Mesendoderm (in vitro differentiated cells): ENCODE data around the gene CPED1.

Source experiments
- DNase-seq: peaks from one replicate; pipeline ENCODE4 v3.0.0; 2013
- H2AK5ac ChIP-seq: 2 replicates; pipeline ENCODE4 v1.6.1; 2013; ENCODE audit warnings: low read length, inconsistent platforms
- H2BK120ac ChIP-seq: 2 replicates; pipeline ENCODE4 v1.6.1; 2013; ENCODE audit warnings: low read depth, mild to moderate bottlenecking, low read length, moderate library complexity, mixed read lengths
- H2BK15ac ChIP-seq: replicated peaks from 2 replicates; pipeline ENCODE4 v1.6.1; 2013; ENCODE audit warnings: low read depth, mild to moderate bottlenecking, moderate library complexity
- H2BK5ac ChIP-seq: 2 replicates; pipeline ENCODE4 v1.6.1; 2013; ENCODE audit warnings: low read length, inconsistent platforms
- H3K18ac ChIP-seq: 2 replicates; pipeline ENCODE4 v1.6.1; 2013; ENCODE audit warnings: mild to moderate bottlenecking, low read length, mixed read lengths
- H3K23ac ChIP-seq: one replicate; pipeline ENCODE4 v1.6.1; 2013; ENCODE audit warnings: low read length
- H3K27ac ChIP-seq: 2 replicates; pipeline ENCODE4 v1.5.1; 2013; ENCODE audit warnings: low read depth, mild to moderate bottlenecking, inconsistent platforms, low read length, moderate library complexity
- H3K27me3 ChIP-seq: 2 replicates; pipeline ENCODE4 v1.6.1; 2013; ENCODE audit warnings: low read length, control low read depth, mild to moderate bottlenecking, inconsistent platforms; ENCODE audit not compliant: insufficient read depth, poor library complexity
- H3K36me3 ChIP-seq: 2 replicates; pipeline ENCODE4 v1.6.1; 2013; ENCODE audit warnings: low read length, inconsistent platforms; ENCODE audit not compliant: control insufficient read depth, insufficient read depth
- H3K4ac ChIP-seq: one replicate; pipeline ENCODE4 v1.6.1; 2013; ENCODE audit warnings: low read depth, mild to moderate bottlenecking, low read length, moderate library complexity
- H3K4me1 ChIP-seq: 2 replicates; pipeline ENCODE4 v1.6.1; 2013; ENCODE audit warnings: low read depth, low read length, inconsistent platforms; ENCODE audit not compliant: control insufficient read depth
- H3K4me2 ChIP-seq: 2 replicates; pipeline ENCODE4 v1.6.1; 2013; ENCODE audit warnings: low read length
- H3K4me3 ChIP-seq: 2 replicates; pipeline ENCODE4 v1.5.1; 2013; ENCODE audit warnings: mild to moderate bottlenecking, low read length
- H3K56ac ChIP-seq: one replicate; pipeline ENCODE4 v1.6.1; 2013; ENCODE audit warnings: low read length
- H3K79me1 ChIP-seq: 2 replicates; pipeline ENCODE4 v1.6.1; 2013; ENCODE audit warnings: low read length, inconsistent platforms
- H3K79me2 ChIP-seq: 2 replicates; pipeline ENCODE4 v1.6.1; 2013; ENCODE audit warnings: mild to moderate bottlenecking, low read length; ENCODE audit not compliant: control insufficient read depth, insufficient read depth
- H3K9ac ChIP-seq: 2 replicates; pipeline ENCODE4 v1.6.1; 2013; ENCODE audit warnings: low read length, inconsistent platforms
- H4K5ac ChIP-seq: one replicate; pipeline ENCODE4 v1.6.1; 2013; ENCODE audit warnings: low read length
- H4K8ac ChIP-seq: one replicate; pipeline ENCODE4 v1.6.1; 2013; ENCODE audit warnings: low read depth, mild to moderate bottlenecking, control low read depth, low read length, moderate library complexity
- WGBS: extraction: QIAGEN DNeasy Blood & Tissue Kit; methylation state at CpG from one replicate; pipeline ENCODE4 v1.1.7; 2013; ENCODE audit warnings: low lambda C conversion rate, missing lambda C conversion rate; ENCODE audit not compliant: insufficient coverage; ENCODE audit errors: extremely low coverage; 5-methylcytosine and 5-hydroxymethylcytosine counted together

Gene CPED1

GRCh38 chr7:121101621-121102020, 113.1 kb downstream of the CPED1 start:
- H3K18ac ChIP-seq, result no peak overlapping the region
- H3K27ac ChIP-seq, result no peak overlapping the region
- H3K4me2 ChIP-seq, result no peak overlapping the region
- H3K27me3 ChIP-seq, result no peaks in the 10 kb centered on the region
- H4K8ac ChIP-seq, result no peak overlapping the region
- no peak overlapping the region for H2BK15ac ChIP-seq
- H3K4ac ChIP-seq, result no peak overlapping the region
- no peak overlapping the region for H4K5ac ChIP-seq
- no CpG with 5 or more reads among the region's 2 CpGs for WGBS
- no peak overlapping the region for H3K9ac ChIP-seq
- no peak overlapping the region for H2BK5ac ChIP-seq
- no peak for DNase-seq
- H2AK5ac ChIP-seq, result no peak overlapping the region
- H3K79me1 ChIP-seq, result no peaks in the 10 kb centered on the region
- H3K79me2 ChIP-seq, result no peaks in the 10 kb centered on the region
- peaks cover 7% of the 10 kb centered on the region for H3K4me1 ChIP-seq
- H3K56ac ChIP-seq, result no peak overlapping the region
- no peak overlapping the region for H3K23ac ChIP-seq
- H3K4me3 ChIP-seq, result no peak overlapping the region
- H2BK120ac ChIP-seq, result no peak overlapping the region
- H3K36me3 ChIP-seq, result no peaks in the 10 kb centered on the region

GRCh38 chr7:121102619-121103018, 114.1 kb downstream of the CPED1 start:
- H3K56ac ChIP-seq, result no peak overlapping the region
- peaks cover 7% of the 10 kb centered on the region for H3K4me1 ChIP-seq
- no peak overlapping the region for H2BK15ac ChIP-seq
- H2AK5ac ChIP-seq, result no peak overlapping the region
- H3K18ac ChIP-seq, result no peak overlapping the region
- no peak overlapping the region for H3K9ac ChIP-seq
- H2BK120ac ChIP-seq, result no peak overlapping the region
- DNase-seq, result peak; percentile 55
- H4K5ac ChIP-seq, result no peak overlapping the region
- H3K4ac ChIP-seq, result no peak overlapping the region
- H3K4me3 ChIP-seq, result no peak overlapping the region
- H3K36me3 ChIP-seq, result no peaks in the 10 kb centered on the region
- no peaks in the 10 kb centered on the region for H3K27me3 ChIP-seq
- H2BK5ac ChIP-seq, result no peak overlapping the region
- H3K23ac ChIP-seq, result no peak overlapping the region
- H3K27ac ChIP-seq, result no peak overlapping the region
- WGBS, result no CpG with 5 or more reads among the region's 2 CpGs
- no peak overlapping the region for H4K8ac ChIP-seq
- H3K4me2 ChIP-seq, result no peak overlapping the region
- no peaks in the 10 kb centered on the region for H3K79me1 ChIP-seq
- no peaks in the 10 kb centered on the region for H3K79me2 ChIP-seq

- H2BK120ac ChIP-seq, result no peak overlapping the region
- H3K23ac ChIP-seq, result no peak overlapping the region
- H3K56ac ChIP-seq, result no peak overlapping the region
Observed at GRCh38 chr7:121103086-121103485, 114.6 kb downstream of the CPED1 start.

GRCh38 chr7:121103579-121103978, 115.1 kb downstream of the CPED1 start:
- WGBS, result no CpG with 5 or more reads among the region's 2 CpGs
- DNase-seq, result no peak
- no peaks in the 10 kb centered on the region for H3K79me2 ChIP-seq

More at GRCh38 chr7:121103086-121103485, 114.6 kb downstream of the CPED1 start:
- Histone ChIP-seq H3K4ac (no peak overlapping the region), H3K79me2 (no peaks in the 10 kb centered on the region), H2BK5ac (no peak overlapping the region), H3K9ac (no peak overlapping the region), H3K79me1 (no peaks in the 10 kb centered on the region), H3K4me1 (peaks cover 7% of the 10 kb centered on the region), H4K8ac (no peak overlapping the region), H4K5ac (no peak overlapping the region), H3K36me3 (no peaks in the 10 kb centered on the region), H3K27me3 (no peaks in the 10 kb centered on the region), H3K4me2 (no peak overlapping the region), H2AK5ac (no peak overlapping the region), H3K18ac (no peak overlapping the region), H3K27ac (no peak overlapping the region), H2BK15ac (no peak overlapping the region), H3K4me3 (no peak overlapping the region)
- WGBS, result no CpG with 5 or more reads among the region's 2 CpGs
- DNase-seq, result peak; percentile 62

GRCh38 chr7:121105262-121105661, 116.8 kb downstream of the CPED1 start:
- H3K56ac ChIP-seq, result no peak overlapping the region
- H3K23ac ChIP-seq, result no peak overlapping the region
- H3K79me1 ChIP-seq, result no peaks in the 10 kb centered on the region
- H3K4me1 ChIP-seq, result peaks cover 7% of the 10 kb centered on the region
- no peaks in the 10 kb centered on the region for H3K27me3 ChIP-seq
- no peak overlapping the region for H3K27ac ChIP-seq
- no peak overlapping the region for H3K18ac ChIP-seq
- WGBS, result no CpG with 5 or more reads among the region's 5 CpGs
- no peak overlapping the region for H2BK15ac ChIP-seq
- H3K9ac ChIP-seq, result no peak overlapping the region
- no peaks in the 10 kb centered on the region for H3K36me3 ChIP-seq
- H3K4me3 ChIP-seq, result no peak overlapping the region
- H2BK5ac ChIP-seq, result no peak overlapping the region
- H4K5ac ChIP-seq, result no peak overlapping the region
- H2AK5ac ChIP-seq, result no peak overlapping the region
- H3K4ac ChIP-seq, result no peak overlapping the region
- no peaks in the 10 kb centered on the region for H3K79me2 ChIP-seq
- H4K8ac ChIP-seq, result no peak overlapping the region
- H2BK120ac ChIP-seq, result no peak overlapping the region
- no peak overlapping the region for H3K4me2 ChIP-seq
- no peak for DNase-seq

More at GRCh38 chr7:121103579-121103978, 115.1 kb downstream of the CPED1 start:
- no peaks in the 10 kb centered on the region for H3K79me1 ChIP-seq
- peaks cover 7% of the 10 kb centered on the region for H3K4me1 ChIP-seq
- H3K23ac ChIP-seq, result no peak overlapping the region
- no peak overlapping the region for H2BK15ac ChIP-seq
- H2BK120ac ChIP-seq, result no peak overlapping the region
- no peak overlapping the region for H3K18ac ChIP-seq
- no peak overlapping the region for H2AK5ac ChIP-seq
- no peak overlapping the region for H2BK5ac ChIP-seq
- no peaks in the 10 kb centered on the region for H3K27me3 ChIP-seq
- no peaks in the 10 kb centered on the region for H3K36me3 ChIP-seq
- no peak overlapping the region for H3K4ac ChIP-seq
- no peak overlapping the region for H3K4me3 ChIP-seq
- no peak overlapping the region for H4K5ac ChIP-seq
- H3K27ac ChIP-seq, result no peak overlapping the region
- no peak overlapping the region for H4K8ac ChIP-seq
- H3K9ac ChIP-seq, result no peak overlapping the region
- no peak overlapping the region for H3K56ac ChIP-seq
- H3K4me2 ChIP-seq, result no peak overlapping the region

GRCh38 chr7:121107923-121108498, 119.5 kb downstream of the CPED1 start:
- H3K4me2 ChIP-seq, result no peak overlapping the region
- no peaks in the 10 kb centered on the region for H3K36me3 ChIP-seq
- no peak overlapping the region for H3K4me3 ChIP-seq
- H3K4me1 ChIP-seq, result peaks cover 2% of the 10 kb centered on the region
- H2BK120ac ChIP-seq, result no peak overlapping the region
- H3K56ac ChIP-seq, result no peak overlapping the region
- H3K79me1 ChIP-seq, result no peaks in the 10 kb centered on the region
- H2AK5ac ChIP-seq, result no peak overlapping the region
- DNase-seq, result peak; percentile 69
- no peak overlapping the region for H3K4ac ChIP-seq
- no CpG with 5 or more reads among the region's 1 CpG for WGBS
- H3K9ac ChIP-seq, result no peak overlapping the region
- no peak overlapping the region for H2BK5ac ChIP-seq
- no peak overlapping the region for H4K8ac ChIP-seq
- H3K23ac ChIP-seq, result no peak overlapping the region
- H2BK15ac ChIP-seq, result no peak overlapping the region
- H3K27me3 ChIP-seq, result no peaks in the 10 kb centered on the region
- H4K5ac ChIP-seq, result no peak overlapping the region
- H3K27ac ChIP-seq, result no peak overlapping the region
- H3K79me2 ChIP-seq, result no peaks in the 10 kb centered on the region
- no peak overlapping the region for H3K18ac ChIP-seq
